ENCODE measurements around the gene TMEM100.

The TMEM100 gene

DNA sequence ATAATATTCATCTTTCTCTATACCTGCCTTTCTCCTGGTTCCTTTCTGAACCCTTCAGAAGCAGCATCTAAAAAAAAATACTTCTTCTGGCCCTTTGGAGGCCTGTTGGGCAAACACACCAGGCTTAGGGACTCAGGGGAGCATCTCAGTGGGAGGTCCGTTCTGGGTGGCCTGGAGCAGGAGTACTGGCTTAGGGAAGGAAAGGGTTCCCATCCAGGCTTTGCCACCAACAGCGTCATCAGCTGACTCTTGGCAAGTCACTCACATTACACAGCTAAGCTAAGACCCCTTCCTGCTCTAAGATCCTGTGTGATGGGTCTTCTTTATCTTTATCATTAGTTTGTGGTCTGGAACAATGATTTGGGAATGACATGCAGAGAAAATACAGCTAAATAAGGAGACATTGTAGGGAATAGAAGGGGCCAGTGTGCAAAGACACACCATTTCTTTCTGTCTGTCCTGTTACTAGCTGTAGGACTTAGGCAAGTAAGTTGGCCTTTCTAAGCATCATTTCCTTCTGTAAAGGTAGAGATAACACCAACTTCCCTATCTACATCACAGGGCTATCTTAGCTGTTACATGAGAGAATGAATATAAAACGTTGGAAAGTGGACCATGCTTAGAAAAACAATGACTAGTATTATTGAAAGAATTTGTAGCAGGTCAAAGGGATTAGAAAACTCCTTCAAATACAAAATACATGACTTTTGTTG is 38.1 kb upstream of the TMEM100 start:
- no peaks in the 10 kb centered on the region for H3F3A ChIP-seq (ENCODE audit: low read depth)
- no peak overlapping the region for H2AFZ ChIP-seq (ENCODE audit: low read length)
- H4K20me1 ChIP-seq (ENCODE audit: insufficient read depth, low read length, poor library complexity, severe bottlenecking): no peaks in the 10 kb centered on the region
- H3K9me2 ChIP-seq (replicated peaks; ENCODE audit: low read depth, low read length): no peaks in the 10 kb centered on the region
- H3K79me2 ChIP-seq (ENCODE audit: insufficient read depth, low read length): 0 out of 2 replicates have a peak, but pooled peaks cover 4% of the 10 kb centered on the region
- H3K4me3 ChIP-seq (ENCODE audit: low read length, poor library complexity, severe bottlenecking): no peak overlapping the region
- no peaks in the 10 kb centered on the region for H3K4me1 ChIP-seq (ENCODE audit: insufficient read depth, low read length, poor library complexity, severe bottlenecking)
- H3K4me2 ChIP-seq (ENCODE audit: low read depth, low read length, poor library complexity, severe bottlenecking): no peak overlapping the region
- H3K9me3 ChIP-seq (ENCODE audit: insufficient read depth, low read depth, low read length): no peaks in the 10 kb centered on the region
- H3K9ac ChIP-seq (ENCODE audit: low read depth, low read length, poor library complexity, severe bottlenecking): no peak overlapping the region
- H3K27me3 ChIP-seq (ENCODE audit: insufficient read depth, low read length, poor library complexity, severe bottlenecking): no peaks in the 10 kb centered on the region
- H3K36me3 ChIP-seq (ENCODE audit: insufficient read depth, low read length): no peaks in the 10 kb centered on the region
- no peak for TF ChIP-seq CTCF (conservative IDR thresholded peaks at IDR 0.05; ENCODE audit: low read length)
- TF ChIP-seq EZH2phosphoT487 (IDR thresholded peaks at IDR 0.05; ENCODE audit: borderline replicate concordance): no peak

DNA sequence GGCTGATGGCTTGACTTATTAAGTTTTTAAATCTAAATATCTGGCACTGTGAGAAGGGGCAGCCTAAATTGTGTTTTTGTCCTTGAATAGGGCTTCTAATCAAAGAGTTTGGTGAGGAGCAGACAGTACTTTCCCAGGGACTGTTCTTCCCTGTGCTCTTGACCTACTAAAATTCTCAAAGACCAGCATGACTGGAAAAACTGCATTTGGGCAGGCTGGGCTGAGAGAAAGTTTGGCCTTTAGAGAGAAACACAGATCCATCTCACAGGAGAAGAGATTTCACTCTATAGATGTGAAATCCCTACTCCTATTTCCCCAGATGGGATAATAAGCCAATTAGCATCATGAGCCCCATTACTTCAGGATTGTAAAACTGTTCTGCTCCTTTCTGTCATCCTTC is 35.5 kb upstream of the TMEM100 start:
- peaks cover 7% of the 10 kb centered on the region; the same call in 1 of the 2 replicates for H3K79me2 ChIP-seq (ENCODE audit: insufficient read depth, low read length)
- no peaks in the 10 kb centered on the region for H3K9me2 ChIP-seq (replicated peaks; ENCODE audit: low read depth, low read length)
- peaks cover 3% of the 10 kb centered on the region for H3K4me1 ChIP-seq (ENCODE audit: insufficient read depth, low read length, poor library complexity, severe bottlenecking)
- no peaks in the 10 kb centered on the region for H4K20me1 ChIP-seq (ENCODE audit: insufficient read depth, low read length, poor library complexity, severe bottlenecking)
- TF ChIP-seq EZH2phosphoT487 (IDR thresholded peaks at IDR 0.05; ENCODE audit: borderline replicate concordance) (no peak), CTCF (conservative IDR thresholded peaks at IDR 0.05; ENCODE audit: low read length) (no peak)
- no peak overlapping the region for H3K4me3 ChIP-seq (ENCODE audit: low read length, poor library complexity, severe bottlenecking)
- H2AFZ ChIP-seq (ENCODE audit: low read length): no peak overlapping the region
- H3F3A ChIP-seq (ENCODE audit: low read depth): no peaks in the 10 kb centered on the region
- H3K9ac ChIP-seq (ENCODE audit: low read depth, low read length, poor library complexity, severe bottlenecking): no peak overlapping the region
- H3K27me3 ChIP-seq (ENCODE audit: insufficient read depth, low read length, poor library complexity, severe bottlenecking): no peaks in the 10 kb centered on the region
- no peaks in the 10 kb centered on the region for H3K36me3 ChIP-seq (ENCODE audit: insufficient read depth, low read length)
- no peak overlapping the region for H3K4me2 ChIP-seq (ENCODE audit: low read depth, low read length, poor library complexity, severe bottlenecking)
- H3K9me3 ChIP-seq (ENCODE audit: insufficient read depth, low read depth, low read length): no peaks in the 10 kb centered on the region

DNA sequence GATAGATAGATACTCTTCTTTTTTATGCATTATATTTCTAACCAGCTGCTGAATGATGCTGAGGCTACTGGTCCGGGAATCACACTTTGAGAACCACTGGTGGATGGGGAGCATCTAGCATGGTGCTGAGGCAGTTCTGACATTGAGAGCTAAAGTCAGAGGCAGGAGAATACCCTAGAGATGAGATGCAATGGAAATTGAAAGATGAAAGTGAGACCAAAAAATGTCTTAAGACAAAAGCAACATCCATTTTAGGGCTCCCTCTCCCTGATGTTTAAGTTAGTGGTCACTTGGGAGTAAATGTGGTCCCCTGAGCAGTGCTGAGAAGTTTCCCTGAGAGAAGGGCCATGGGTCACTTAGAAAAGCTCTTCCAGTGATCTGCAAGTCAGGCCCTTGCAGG is 35.0 kb upstream of the TMEM100 start:
- no peak overlapping the region for H3K4me2 ChIP-seq (ENCODE audit: low read depth, low read length, poor library complexity, severe bottlenecking)
- H3K9me3 ChIP-seq (ENCODE audit: insufficient read depth, low read depth, low read length): no peaks in the 10 kb centered on the region
- peaks cover 13% of the 10 kb centered on the region; the same call in 1 of the 2 replicates for H3K79me2 ChIP-seq (ENCODE audit: insufficient read depth, low read length)
- no peaks in the 10 kb centered on the region for H3K36me3 ChIP-seq (ENCODE audit: insufficient read depth, low read length)
- no peak overlapping the region for H3K9ac ChIP-seq (ENCODE audit: low read depth, low read length, poor library complexity, severe bottlenecking)
- no peak overlapping the region for H2AFZ ChIP-seq (ENCODE audit: low read length)
- no peaks in the 10 kb centered on the region for H3K27me3 ChIP-seq (ENCODE audit: insufficient read depth, low read length, poor library complexity, severe bottlenecking)
- peaks cover 6% of the 10 kb centered on the region for H3K4me1 ChIP-seq (ENCODE audit: insufficient read depth, low read length, poor library complexity, severe bottlenecking)
- no peaks in the 10 kb centered on the region for H3F3A ChIP-seq (ENCODE audit: low read depth)
- no peak overlapping the region for H3K4me3 ChIP-seq (ENCODE audit: low read length, poor library complexity, severe bottlenecking)
- H4K20me1 ChIP-seq (ENCODE audit: insufficient read depth, low read length, poor library complexity, severe bottlenecking): no peaks in the 10 kb centered on the region
- TF ChIP-seq EZH2phosphoT487 (IDR thresholded peaks at IDR 0.05; ENCODE audit: borderline replicate concordance): no peak
- no peak for TF ChIP-seq CTCF (conservative IDR thresholded peaks at IDR 0.05; ENCODE audit: low read length)
- H3K9me2 ChIP-seq (replicated peaks; ENCODE audit: low read depth, low read length): no peaks in the 10 kb centered on the region

Data from Loucy (cell line).